Erythroblast (primary cell): Measurements from ENCODE around the gene ELMO2.

Source experiments
- GATA1 ChIP-seq: IDR thresholded peaks from 2 replicates; pipeline ENCODE4 v1.6.1; 2011; ENCODE audit warnings: low read depth, mild to moderate bottlenecking, control low read depth, low read length, moderate library complexity
- POLR2A ChIP-seq: IDR thresholded peaks from 2 replicates; pipeline ENCODE4 v1.6.1; 2011; ENCODE audit warnings: mild to moderate bottlenecking, low read length

DNA sequence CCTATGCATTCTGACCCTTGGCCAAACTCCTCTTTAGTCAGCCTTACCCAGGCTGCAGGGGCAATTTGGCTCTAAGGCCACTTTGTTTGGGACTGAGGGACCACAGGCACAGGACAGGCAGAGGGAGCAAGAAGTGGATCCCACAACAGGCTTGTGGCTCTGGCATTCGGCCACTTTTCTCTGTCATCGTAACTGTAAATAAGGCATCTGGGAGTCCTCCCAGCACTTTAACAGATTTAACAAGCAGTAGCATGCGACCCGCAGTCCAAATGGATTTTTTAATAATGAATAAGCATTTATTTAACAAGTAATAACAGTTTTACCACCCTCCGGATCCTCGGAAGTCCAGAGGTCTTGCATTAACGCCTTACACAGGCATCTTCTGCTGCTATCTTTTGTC is 82.0 kb downstream of the ELMO2 start:
- TF ChIP-seq POLR2A (no peak), GATA1 (no peak)
